K562 (cell line): Measurements from ENCODE around the gene FGF14. TPM values are rescaled to one million over a fixed set of nuclear protein-coding genes. Genes with fewer than 3 reads are reported as not detected.

Experiments
- ATAC-seq: fragments of 200-7000 bp; cut with Tn5 transposase; 3 replicates; pipeline ENCODE4 v1.9.1; 2020; ENCODE audit warnings: moderate library complexity
- BruUV-seq: library from RNA; stranded (reverse); fragments of 400-500 nt; replicated peaks from 2 replicates; lab custom pipeline; 2021; lab: Mats Ljungman, UMichigan
- CTCF ChIA-PET: fragments of 300-600 bp; formaldehyde crosslinking; extraction: SDS; loops from one replicate; lab custom pipeline; 2021; ENCODE audit warnings: low intra/inter-chr PET ratio; lab: Yijun Ruan, JAX
- POLR2A ChIA-PET: fragments of 300-600, 350-650 bp; sonication (Branson Sonifier 250); formaldehyde crosslinking; extraction: SDS; loops from one replicate; lab custom pipeline; 2021; ENCODE audit warnings: antibody characterized with exemption, inconsistent platforms; lab: Yijun Ruan, JAX
- DNase-seq, 4 experiments: peaks; one replicate each; pipeline versions ENCODE4 v3.0.0 to v3.0.0-alpha.2; 2011 to 2018; ENCODE audit warnings: low spot score in 3 of 4, mixed read lengths in 3 of 4; ENCODE audit errors: extremely low read depth in 1 of 4
- FAIRE-seq: peaks from 2 replicates; lab custom pipeline; 2011; peaks lifted over from hg19 to GRCh38; lab: Jason Lieb, UNC
- H2AFZ ChIP-seq: 2 replicates; pipeline ENCODE4 v1.6.0; 2011; ENCODE audit warnings: low read depth, low read length, control low read depth, inconsistent platforms
- H3K27ac ChIP-seq: fragments of 200-600 bp; 3 replicates; pipeline ENCODE4 v1.8.0; 2011; ENCODE audit warnings: low read depth, mild to moderate bottlenecking, control low read depth, inconsistent platforms, low read length, moderate library complexity, mixed read lengths; ENCODE audit errors: extremely low read depth
- H3K27me3 ChIP-seq, 2 experiments: fragments of 300-600 bp in 1 of 2; 2 replicates in 1 of 2; 3 replicates in 1 of 2; pipeline versions ENCODE4 v1.6.0 to v1.8.0; 2011; ENCODE audit warnings: inconsistent platforms in 2 of 2, low read length in 2 of 2, mild to moderate bottlenecking in 1 of 2, mixed read lengths in 1 of 2, moderate library complexity in 1 of 2; ENCODE audit not compliant: control insufficient read depth in 2 of 2, insufficient read depth in 2 of 2
- H3K36me3 ChIP-seq: fragments of 300-600 bp; 3 replicates; pipeline ENCODE4 v1.8.0; 2011; ENCODE audit warnings: mild to moderate bottlenecking, low read length, inconsistent platforms; ENCODE audit not compliant: control insufficient read depth, insufficient read depth
- H3K4me1 ChIP-seq, 2 experiments: fragments of 200-600 bp in 1 of 2; replicated peaks in 1 of 2; 2 replicates in 1 of 2; 3 replicates in 1 of 2; pipeline versions ENCODE4 v1.5.1 to v1.8.0; 2011; ENCODE audit warnings: inconsistent platforms in 2 of 2, low read length in 2 of 2, mild to moderate bottlenecking in 1 of 2, mixed read lengths in 1 of 2, moderate library complexity in 1 of 2; ENCODE audit not compliant: control insufficient read depth in 2 of 2, insufficient read depth in 2 of 2
- H3K4me2 ChIP-seq: 2 replicates; pipeline ENCODE4 v1.6.1; 2011; ENCODE audit warnings: low read length, control low read depth, inconsistent platforms, mixed read lengths; ENCODE audit not compliant: insufficient read depth
- H3K4me3 ChIP-seq: fragments of 200-600 bp; sonication (generic), shearing (Covaris generic); 2 replicates; pipeline ENCODE4 v1.5.1; 2016; ENCODE audit warnings: control low read depth, inconsistent platforms
- H3K79me2 ChIP-seq: fragments of 200-600 bp; 3 replicates; pipeline ENCODE4 v1.8.0; 2011; ENCODE audit warnings: low read length, inconsistent platforms; ENCODE audit not compliant: control insufficient read depth, insufficient read depth
- H3K9ac ChIP-seq, 2 experiments: 2 replicates each; pipeline versions ENCODE4 v1.6.0 to v1.6.1; 2011; ENCODE audit warnings: low read depth in 2 of 2, low read length in 2 of 2, control low read depth in 1 of 2, inconsistent platforms in 1 of 2, mild to moderate bottlenecking in 1 of 2, mixed read lengths in 1 of 2; ENCODE audit not compliant: insufficient read depth in 1 of 2
- H3K9me1 ChIP-seq: one replicate; pipeline ENCODE4 v1.6.0; 2011; ENCODE audit warnings: inconsistent platforms, mild to moderate bottlenecking, low read length, moderate library complexity; ENCODE audit not compliant: control insufficient read depth, insufficient read depth
- H3K9me3 ChIP-seq: replicated peaks from 2 replicates; pipeline ENCODE4 v1.5.1; 2011; ENCODE audit warnings: low read depth, low read length, inconsistent platforms; ENCODE audit not compliant: control insufficient read depth, insufficient read depth
- H4K20me1 ChIP-seq: replicated peaks from 2 replicates; pipeline ENCODE4 v1.6.1; 2011; ENCODE audit warnings: low read length, inconsistent platforms, mixed read lengths; ENCODE audit not compliant: control insufficient read depth, insufficient read depth
- BDP1 ChIP-seq: IDR thresholded peaks from 3 replicates; pipeline ENCODE4 v1.6.1; 2011; ENCODE audit not compliant: insufficient read length, insufficient read depth
- CBX2 ChIP-seq: fragments of 200-600 bp; sonication (generic); IDR thresholded peaks from one replicate; pipeline ENCODE4 v1.6.1; 2012; ENCODE audit warnings: mild to moderate bottlenecking, low read length, inconsistent platforms; ENCODE audit not compliant: insufficient read depth, poor library complexity, severe bottlenecking
- DPF2 ChIP-seq: fragments of 450-650 bp; IDR thresholded peaks from 2 replicates; pipeline ENCODE4 v1.6.1; 2016
- HOXB6 ChIP-seq: fragments of 250-450 bp; sonication (Bioruptor Pico); IDR thresholded peaks from 2 replicates; pipeline ENCODE4 v1.5.1; 2022; ENCODE audit warnings: mild to moderate bottlenecking, borderline replicate concordance
- KAT2B ChIP-seq: IDR thresholded peaks from one replicate; pipeline ENCODE4 v1.6.1; 2012; ENCODE audit warnings: low read depth, mild to moderate bottlenecking, control low read depth, inconsistent platforms, low read length, moderate library complexity
- KHSRP ChIP-seq: fragments of 450-650 bp; IDR thresholded peaks from 2 replicates; pipeline ENCODE4 v1.6.1; 2017
- KLF1 ChIP-seq: fragments of 450-650 bp; IDR thresholded peaks from 2 replicates; pipeline ENCODE4 v1.6.1; 2016; ENCODE audit warnings: missing genetic modification characterization, missing compliant biosample characterization
- NCOA2 ChIP-seq, 2 experiments: fragments of 450-650 bp; IDR thresholded peaks; 2 replicates each; pipeline ENCODE4 v1.6.1; 2018; ENCODE audit warnings: mild to moderate bottlenecking in 2 of 2, moderate library complexity in 1 of 2; ENCODE audit not compliant: partially characterized antibody in 2 of 2
- NR3C1 ChIP-seq: sonication (generic); formaldehyde crosslinking; IDR thresholded peaks from 2 replicates; pipeline ENCODE4 v1.8.1; 2022; ENCODE audit warnings: missing genetic modification reagents
- PTBP1 ChIP-seq: fragments of 200-400 bp; formaldehyde crosslinking; IDR thresholded peaks from 2 replicates; pipeline ENCODE4 v1.6.1; 2017; ENCODE audit warnings: low read depth, low read length
- WGBS: fragments of 100-300 bp; shearing (Covaris generic); methylation state at CpG from one replicate; pipeline ENCODE4 v1.1.6; 2016; ENCODE audit warnings: low coverage, mixed read lengths; ENCODE audit not compliant: insufficient coverage; ENCODE audit errors: missing lambda C conversion rate; 5-methylcytosine and 5-hydroxymethylcytosine counted together
- in situ Hi-C: fragments of 300-500 bp; cut with MboI; formaldehyde crosslinking; loops from 4 replicates; pipeline ENCODE4 v1.15.0; 2018; ENCODE audit warnings: inconsistent platforms, mixed read lengths
- intact Hi-C: fragments of 100-400 bp; cut with micrococcal nuclease; formaldehyde crosslinking; loops from 2 replicates; pipeline ENCODE4 v1.14.2; 2022
- polyA plus RNA-seq, 8 experiments: library from polyadenylated mRNA; depleted of rRNA in 4 of 8; stranded (reverse) in 5 of 8; unstranded in 3 of 8; fragments of >200 nt; fragmentation: Nextera tagmentation in 2 of 8; fragmentation: Illumina TruSeq in 1 of 8; extraction: Ambion mirVana in 2 of 8; extraction: Trizol in 1 of 8; gene quantifications; 2 replicates each; pipeline versions ENCODE4 v1.2.1 to v1.2.3, GENCODE V29; 2011 to 2014; ENCODE audit warnings: inconsistent platforms in 1 of 8, missing spikeins in 1 of 8
- total RNA-seq, 7 experiments: library from RNA; depleted of rRNA in 6 of 7; stranded (reverse); fragments of >200 nt in 6 of 7; fragmentation: Illumina TruSeq in 2 of 7; extraction: Trizol in 2 of 7; gene quantifications; 2 replicates each; pipeline versions ENCODE4 v1.2.1 to v1.2.3, GENCODE V29; 2011 to 2021; ENCODE audit warnings: low replicate concordance in 1 of 7
- TF ChIP-seq, protein P1 (sequence below): sonication (generic); formaldehyde crosslinking; IDR thresholded peaks from 2 replicates; pipeline ENCODE4 v1.5.0; 2020; ENCODE audit warnings: missing genetic modification reagents
- TF ChIP-seq, protein P2 (sequence below): fragments of 250-450 bp; sonication (Bioruptor Pico); IDR thresholded peaks from 2 replicates; pipeline ENCODE4 v1.4.0; 2020
- TF ChIP-seq, protein P3 (sequence below): fragments of 250-450 bp; sonication (Bioruptor Pico); IDR thresholded peaks from 2 replicates; pipeline ENCODE4 v1.5.0; 2022; ENCODE audit warnings: mild to moderate bottlenecking
- TF ChIP-seq, protein P4 (sequence below): fragments of 450-650 bp; IDR thresholded peaks from 2 replicates; pipeline ENCODE4 v1.6.1; 2017; ENCODE audit warnings: antibody characterized with exemption

The FGF14 gene
- total and polyA plus RNA-seq, 9 of the 15 experiments (the other 6 are each of a cell fraction or from before 2014, with no cell fraction given), result not detected

DNA sequence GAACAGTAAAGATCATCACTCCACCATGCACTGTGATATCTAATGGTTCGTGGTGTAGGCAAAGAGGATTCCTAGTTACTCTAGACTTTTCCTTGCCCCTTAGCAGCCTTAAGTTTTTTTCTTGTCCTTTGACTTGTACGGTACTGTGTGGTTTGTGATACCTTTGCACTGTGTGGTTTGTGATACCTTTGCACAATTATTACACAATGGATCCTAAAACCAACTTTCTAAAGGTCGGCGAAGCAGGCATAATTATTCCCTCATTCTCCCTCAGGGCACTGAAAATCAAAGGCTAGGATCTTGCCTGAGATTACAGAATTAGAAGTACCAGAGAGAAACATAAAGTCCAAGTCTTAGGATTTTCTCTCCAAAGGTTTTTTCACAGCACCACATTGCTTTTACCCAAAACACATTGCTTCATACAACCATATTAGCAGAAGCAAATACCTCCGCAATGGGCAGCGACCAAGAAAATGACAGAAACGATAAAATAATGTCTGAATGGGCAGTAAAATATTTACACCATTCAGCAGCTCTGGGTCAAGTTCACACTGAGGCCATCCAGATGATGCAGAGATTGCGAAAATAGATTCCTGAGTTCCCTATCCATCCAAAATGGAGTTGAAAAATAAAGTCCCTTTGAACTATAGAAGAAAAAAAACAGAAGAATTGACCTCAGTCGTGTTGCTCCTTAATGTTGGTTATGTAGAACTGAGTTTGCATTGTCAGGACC, 106.4 kb downstream of the FGF14 start:
- Histone ChIP-seq H3K9me1 (no peaks in the 10 kb centered on the region), H3K27me3 (no peaks in the 10 kb centered on the region), H3K36me3 (no peaks in the 10 kb centered on the region), H3K4me1 (no peaks in the 10 kb centered on the region), H3K79me2 (no peaks in the 10 kb centered on the region), H3K27ac (no peak overlapping the region), H3K4me3 (no peak overlapping the region), H3K9me3 (no peaks in the 10 kb centered on the region), H3K9ac (no peak overlapping the region), H2AFZ (no peak overlapping the region), H3K4me2 (no peak overlapping the region), H4K20me1 (no peaks in the 10 kb centered on the region)
- no peak for TF ChIP-seq NCOA2 (IDR thresholded peaks at IDR 0.05; ENCODE audit: partially characterized antibody in 2 of 2)
- TF ChIP-seq HOXB6 (CRISPR knock-in tag), result no peak
- no peak for TF ChIP-seq KHSRP
- TF ChIP-seq KLF1, result no peak
- TF ChIP-seq NR3C1 (CRISPR knock-in tag), result no peak
- TF ChIP-seq PTBP1, result no peak
- TF ChIP-seq, protein P1, sequence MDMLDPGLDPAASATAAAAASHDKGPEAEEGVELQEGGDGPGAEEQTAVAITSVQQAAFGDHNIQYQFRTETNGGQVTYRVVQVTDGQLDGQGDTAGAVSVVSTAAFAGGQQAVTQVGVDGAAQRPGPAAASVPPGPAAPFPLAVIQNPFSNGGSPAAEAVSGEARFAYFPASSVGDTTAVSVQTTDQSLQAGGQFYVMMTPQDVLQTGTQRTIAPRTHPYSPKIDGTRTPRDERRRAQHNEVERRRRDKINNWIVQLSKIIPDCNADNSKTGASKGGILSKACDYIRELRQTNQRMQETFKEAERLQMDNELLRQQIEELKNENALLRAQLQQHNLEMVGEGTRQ, result no peak
- TF ChIP-seq, protein P2, sequence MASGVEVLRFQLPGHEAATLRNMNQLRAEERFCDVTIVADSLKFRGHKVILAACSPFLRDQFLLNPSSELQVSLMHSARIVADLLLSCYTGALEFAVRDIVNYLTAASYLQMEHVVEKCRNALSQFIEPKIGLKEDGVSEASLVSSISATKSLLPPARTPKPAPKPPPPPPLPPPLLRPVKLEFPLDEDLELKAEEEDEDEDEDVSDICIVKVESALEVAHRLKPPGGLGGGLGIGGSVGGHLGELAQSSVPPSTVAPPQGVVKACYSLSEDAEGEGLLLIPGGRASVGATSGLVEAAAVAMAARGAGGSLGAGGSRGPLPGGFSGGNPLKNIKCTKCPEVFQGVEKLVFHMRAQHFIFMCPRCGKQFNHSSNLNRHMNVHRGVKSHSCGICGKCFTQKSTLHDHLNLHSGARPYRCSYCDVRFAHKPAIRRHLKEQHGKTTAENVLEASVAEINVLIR (CRISPR knock-in tag), result no peak
- TF ChIP-seq BDP1, result no peak
- TF ChIP-seq, protein P3, sequence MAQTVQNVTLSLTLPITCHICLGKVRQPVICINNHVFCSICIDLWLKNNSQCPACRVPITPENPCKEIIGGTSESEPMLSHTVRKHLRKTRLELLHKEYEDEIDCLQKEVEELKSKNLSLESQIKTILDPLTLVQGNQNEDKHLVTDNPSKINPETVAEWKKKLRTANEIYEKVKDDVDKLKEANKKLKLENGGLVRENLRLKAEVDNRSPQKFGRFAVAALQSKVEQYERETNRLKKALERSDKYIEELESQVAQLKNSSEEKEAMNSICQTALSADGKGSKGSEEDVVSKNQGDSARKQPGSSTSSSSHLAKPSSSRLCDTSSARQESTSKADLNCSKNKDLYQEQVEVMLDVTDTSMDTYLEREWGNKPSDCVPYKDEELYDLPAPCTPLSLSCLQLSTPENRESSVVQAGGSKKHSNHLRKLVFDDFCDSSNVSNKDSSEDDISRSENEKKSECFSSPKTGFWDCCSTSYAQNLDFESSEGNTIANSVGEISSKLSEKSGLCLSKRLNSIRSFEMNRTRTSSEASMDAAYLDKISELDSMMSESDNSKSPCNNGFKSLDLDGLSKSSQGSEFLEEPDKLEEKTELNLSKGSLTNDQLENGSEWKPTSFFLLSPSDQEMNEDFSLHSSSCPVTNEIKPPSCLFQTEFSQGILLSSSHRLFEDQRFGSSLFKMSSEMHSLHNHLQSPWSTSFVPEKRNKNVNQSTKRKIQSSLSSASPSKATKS (CRISPR knock-in tag), result no peak
- no peak for TF ChIP-seq CBX2
- no peak for TF ChIP-seq KAT2B
- TF ChIP-seq, protein P4, sequence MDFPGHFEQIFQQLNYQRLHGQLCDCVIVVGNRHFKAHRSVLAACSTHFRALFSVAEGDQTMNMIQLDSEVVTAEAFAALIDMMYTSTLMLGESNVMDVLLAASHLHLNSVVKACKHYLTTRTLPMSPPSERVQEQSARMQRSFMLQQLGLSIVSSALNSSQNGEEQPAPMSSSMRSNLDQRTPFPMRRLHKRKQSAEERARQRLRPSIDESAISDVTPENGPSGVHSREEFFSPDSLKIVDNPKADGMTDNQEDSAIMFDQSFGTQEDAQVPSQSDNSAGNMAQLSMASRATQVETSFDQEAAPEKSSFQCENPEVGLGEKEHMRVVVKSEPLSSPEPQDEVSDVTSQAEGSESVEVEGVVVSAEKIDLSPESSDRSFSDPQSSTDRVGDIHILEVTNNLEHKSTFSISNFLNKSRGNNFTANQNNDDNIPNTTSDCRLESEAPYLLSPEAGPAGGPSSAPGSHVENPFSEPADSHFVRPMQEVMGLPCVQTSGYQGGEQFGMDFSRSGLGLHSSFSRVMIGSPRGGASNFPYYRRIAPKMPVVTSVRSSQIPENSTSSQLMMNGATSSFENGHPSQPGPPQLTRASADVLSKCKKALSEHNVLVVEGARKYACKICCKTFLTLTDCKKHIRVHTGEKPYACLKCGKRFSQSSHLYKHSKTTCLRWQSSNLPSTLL, result no peak
- TF ChIP-seq DPF2, result no peak
- ChIA-PET CTCF (no interaction called here), POLR2A (no interaction called here)
- DNase-seq (no peak), ATAC-seq (no peak), FAIRE-seq (no peak)
- BruUV-seq, result no TSS peak
- WGBS, result 0% methylated on average over 8 of the region's 9 CpGs
- intact Hi-C loops, result no loop called here
- in situ Hi-C loops, result no loop called here
